OCI-M2 (cell line): ENCODE measurements around the gene KRCC1.
"Not testable (repeated sequence)": the region's sequence is repeated elsewhere in the genome, so short reads cannot be mapped to it uniquely, and the experiment has no call there.

ENCODE experiments used
- DNase-seq: peaks from one replicate; lab custom pipeline; 2025; ENCODE audit not compliant: unreplicated experiment; lab: John Stamatoyannopoulos, UW

KRCC1 gene

DNA sequence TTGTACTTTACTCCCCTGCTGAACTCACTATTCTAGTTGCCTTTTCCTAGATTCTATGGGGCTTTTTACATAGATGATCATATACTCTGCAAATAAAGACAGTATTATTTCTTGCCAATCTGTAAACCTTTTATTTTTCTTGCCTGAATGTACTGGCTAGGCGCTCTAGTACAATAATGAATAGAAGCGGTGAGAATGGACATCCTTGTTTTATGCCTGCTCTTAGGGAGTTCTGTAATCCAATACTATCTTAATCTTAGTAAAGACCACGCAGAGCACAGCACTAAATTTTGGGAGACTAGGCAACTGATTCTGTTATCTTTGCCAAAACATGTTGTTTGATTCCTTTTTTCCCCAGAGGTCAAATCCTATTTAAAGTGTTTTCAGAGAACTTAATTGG lies 7.0 kb downstream of the KRCC1 start:
- no peak for DNase-seq

DNA sequence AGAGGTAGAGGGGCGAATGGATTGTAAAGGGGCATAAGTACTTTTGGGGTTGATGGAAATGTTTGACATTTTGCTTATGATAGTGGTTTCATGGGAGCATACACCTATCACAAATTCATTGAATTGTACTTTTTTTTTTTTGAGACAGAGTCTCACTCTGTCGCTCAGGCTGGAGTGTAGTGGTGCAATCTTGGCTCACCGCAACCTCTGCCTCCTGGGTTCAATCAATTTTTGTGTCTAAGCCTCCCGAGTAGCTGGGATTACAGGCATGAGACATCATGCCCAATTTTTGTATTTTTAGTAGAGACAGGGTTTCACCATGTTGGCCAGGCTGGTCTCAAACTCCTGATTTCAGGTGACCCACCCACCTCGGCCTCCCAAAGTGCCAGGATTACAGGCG lies 10.0 kb downstream of the KRCC1 start:
- DNase-seq: not testable (repeated sequence)

DNA sequence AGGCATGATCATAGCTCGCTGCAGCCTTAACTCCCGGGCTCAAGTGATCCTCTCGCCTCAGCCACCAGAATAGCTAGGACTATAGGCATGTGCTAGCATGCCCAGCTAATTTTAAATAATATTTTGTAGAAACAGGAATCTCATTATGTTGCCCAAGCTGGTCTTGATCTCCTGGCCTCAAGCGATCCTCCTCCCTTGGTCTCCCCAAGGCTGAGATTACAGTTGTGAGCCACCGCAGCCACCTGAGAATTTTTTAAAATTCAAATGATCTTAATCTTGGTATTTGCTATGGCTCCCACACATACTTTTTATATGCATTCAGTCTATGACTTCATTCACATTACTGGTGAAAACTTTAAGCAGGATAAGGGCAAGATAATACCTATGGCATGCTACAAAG lies 13.1 kb downstream of the KRCC1 start:
- DNase-seq: no peak

DNA sequence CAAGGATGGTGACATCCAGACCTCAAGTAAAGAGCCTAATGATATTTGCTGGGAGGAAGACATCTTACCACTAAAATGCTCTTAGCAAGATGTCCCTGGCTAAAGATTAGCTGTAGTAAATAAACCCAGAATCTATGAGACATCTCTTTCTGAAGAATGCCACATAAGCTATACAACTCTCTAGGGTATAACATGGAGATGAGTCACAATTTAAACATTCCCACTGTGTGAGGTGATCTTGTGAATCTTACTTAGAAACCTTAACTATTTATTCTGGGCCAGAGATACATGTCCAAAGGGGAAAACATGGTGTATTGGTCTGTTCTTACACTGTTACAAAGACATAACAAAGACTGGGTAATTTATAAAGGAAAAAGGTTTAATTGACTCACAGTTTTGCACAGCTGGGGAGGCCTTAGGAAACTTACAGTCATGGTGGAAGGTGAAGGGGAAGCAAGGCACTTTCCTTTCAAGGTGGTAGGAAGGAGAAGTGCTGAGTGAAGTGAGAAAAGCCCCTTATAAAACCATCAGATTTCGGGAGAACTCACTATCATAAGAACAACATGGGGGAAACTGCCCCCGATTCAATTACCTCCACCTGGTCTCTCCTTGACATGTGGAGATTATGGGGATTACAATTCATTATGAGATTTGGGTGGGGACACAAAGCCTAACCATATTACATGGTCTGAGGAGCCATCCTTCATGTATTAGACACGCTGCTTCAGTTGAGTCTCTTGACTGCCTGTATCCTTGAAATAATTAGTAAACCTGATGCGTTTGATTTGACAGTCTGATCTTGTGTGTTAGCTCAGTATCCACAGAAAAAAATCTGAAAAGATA lies 17.1 kb downstream of the KRCC1 start:
- no peak for DNase-seq

DNA sequence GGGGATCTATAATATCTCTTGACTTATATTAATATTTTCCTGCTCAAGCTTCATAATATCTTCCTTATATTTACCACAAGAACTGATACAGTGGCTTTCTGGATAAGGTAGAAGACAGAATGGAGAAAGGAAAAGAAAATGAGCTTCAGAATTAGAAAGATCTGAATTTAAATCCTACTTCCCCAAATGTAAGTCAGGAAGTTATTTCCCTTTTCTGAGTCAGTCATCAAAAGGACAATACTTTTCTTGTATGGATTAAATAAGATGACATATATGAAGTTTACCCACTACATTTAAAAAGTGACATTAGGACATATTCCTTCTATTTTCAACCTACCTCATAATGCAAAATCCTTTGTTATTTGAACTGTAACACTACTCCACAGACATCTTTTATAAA lies 19.0 kb downstream of the KRCC1 start:
- DNase-seq: no peak

DNA sequence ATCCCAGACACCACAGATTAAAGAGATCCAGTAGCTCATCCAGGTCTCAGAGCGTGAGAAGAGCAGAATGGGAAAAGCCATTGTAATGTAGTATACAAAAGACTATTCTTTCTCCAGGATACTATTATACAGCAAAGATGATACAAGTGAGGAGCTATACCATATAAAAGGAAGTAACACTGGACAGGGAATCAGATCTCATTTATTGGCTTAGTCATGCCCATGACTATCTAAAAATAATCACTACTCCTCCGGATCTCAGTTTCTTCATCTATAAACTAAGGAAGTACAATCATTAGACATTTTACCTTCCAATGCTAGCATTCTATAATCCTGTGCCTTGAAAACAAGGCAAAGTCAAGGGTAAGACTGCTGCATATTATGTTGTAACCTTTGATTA lies 19.4 kb downstream of the KRCC1 start:
- no peak for DNase-seq

DNA sequence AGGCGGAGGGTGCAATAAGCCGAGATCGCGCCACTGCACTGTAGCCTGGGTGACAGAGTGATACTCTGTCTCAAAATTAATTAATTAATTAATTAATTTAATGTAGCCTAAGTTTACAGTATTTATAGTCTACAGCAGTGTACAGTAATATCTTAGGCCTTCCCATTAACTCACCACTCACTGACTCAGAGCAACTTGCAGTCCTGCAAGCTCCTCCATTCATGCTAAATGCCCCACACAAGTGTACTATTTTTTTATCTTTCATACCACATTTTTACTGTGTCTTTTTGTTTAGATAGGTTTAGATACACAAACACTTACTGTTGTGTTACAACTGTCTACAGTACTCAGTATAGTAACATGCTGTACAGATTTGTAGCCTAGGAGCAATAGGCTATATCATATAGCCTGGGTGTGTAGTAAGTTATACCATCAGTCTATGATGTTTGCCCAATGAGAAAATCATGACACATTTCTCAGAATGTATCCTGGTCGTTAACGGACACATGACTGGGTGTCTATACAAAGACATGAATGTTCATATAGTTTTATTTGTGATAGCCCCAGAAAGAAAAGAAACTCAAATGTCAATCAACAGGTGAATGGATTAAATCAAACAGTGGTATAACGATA lies 23.4 kb downstream of the KRCC1 start:
- DNase-seq: no peak

DNA sequence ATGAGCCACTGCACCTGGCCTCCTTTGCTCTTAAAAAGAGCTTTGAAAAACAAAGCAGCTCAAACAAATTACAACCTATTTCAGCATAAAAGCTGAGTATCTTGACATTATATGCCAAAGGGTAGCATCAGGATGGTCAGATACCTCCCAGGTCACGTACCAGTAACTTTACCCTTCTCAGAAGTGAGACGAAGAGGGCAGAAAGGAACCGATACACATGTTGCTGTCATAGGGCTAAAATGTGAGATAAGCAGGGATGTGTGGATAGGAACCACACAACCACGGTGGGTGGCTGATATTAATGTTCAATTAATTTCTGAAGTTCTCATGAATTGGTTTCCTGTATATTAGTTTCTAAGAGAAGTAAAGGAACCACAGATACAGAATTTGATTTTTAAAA lies 26.7 kb downstream of the KRCC1 start:
- no peak for DNase-seq

DNA sequence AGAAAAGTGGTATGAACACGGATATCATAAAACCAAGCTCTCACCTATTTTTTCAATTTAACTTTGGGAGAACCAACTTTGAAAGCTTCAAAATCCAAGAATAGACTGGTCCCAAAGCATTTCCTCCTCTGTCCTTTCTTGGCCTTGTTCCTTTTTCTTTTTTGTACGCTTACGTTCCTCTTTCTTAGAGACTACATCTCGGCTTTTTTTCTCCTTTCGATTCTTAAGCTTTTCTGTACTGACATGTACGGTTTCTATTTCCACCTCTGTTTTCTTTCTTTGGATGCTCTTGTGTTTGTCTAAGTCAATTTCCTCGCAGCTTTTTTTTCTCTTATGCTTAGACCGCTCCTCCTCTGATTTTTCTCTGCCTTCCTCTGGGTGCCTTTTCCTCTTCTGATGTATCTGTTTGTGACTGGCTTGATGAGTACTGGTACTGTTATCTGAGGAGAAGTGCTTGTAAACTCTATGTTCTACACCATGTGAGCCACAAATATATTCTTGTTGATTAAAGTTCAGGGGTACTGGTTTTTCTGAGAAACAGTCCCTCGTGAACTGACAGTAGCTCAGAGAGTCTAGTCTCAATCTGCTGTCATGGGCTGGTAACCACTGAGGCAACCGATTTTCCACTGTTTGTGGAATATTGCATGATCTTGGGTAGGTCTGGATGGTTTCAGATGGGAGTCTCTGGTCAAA lies 27.7 kb downstream of the KRCC1 start:
- no peak for DNase-seq

DNA sequence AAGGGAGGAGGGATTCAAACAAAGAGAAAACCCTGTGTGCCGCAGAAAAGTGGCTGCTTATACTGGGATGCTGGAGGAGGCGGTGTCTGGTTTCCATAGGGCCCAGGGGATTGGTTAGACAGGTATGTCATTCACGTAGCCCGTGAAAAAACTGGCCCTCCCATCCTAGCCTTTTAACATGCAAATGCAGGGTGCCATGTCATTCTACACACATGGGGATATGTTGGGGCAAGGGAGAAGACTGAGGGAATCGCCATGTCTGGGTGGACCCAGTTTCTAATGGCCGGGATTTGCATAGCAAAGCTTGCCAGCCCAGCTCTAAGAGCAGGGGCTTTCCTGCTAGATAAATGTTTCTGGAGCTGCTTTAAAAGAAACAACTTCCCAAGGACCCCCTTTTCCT lies 31.1 kb downstream of the KRCC1 start:
- DNase-seq: no peak

DNA sequence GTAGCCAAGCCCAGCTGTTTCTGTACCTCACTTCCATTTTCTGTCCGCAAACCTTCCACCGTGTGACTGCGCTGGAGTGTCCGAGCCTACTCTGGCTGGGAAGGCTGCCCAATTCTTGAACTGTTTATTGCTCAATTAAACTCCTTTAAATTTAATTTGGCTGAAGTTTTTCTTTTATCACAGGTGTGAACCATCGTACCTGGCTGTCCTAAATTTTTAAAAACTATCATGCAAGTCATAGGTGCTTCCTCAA lies 33.0 kb downstream of the KRCC1 start:
- no peak for DNase-seq

DNA sequence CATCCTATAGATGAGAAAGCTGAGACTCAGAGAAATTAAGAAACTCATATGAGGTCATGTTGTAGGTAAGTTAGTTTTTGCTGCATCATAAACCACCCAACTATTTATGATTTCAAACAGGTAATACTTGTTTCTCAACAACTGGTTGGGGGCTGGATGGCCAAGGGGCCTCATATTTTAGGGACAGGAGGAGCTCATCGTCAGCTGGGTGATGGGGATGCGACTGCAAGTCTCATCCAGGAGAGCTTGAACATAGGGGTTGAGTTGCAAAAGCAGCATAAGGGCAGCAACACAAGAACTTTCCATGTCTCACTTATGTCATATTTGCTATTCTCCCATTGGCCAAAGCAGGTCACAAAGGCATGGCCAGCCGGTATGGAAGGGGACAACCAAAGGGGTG lies 35.6 kb downstream of the KRCC1 start:
- DNase-seq: no peak

DNA sequence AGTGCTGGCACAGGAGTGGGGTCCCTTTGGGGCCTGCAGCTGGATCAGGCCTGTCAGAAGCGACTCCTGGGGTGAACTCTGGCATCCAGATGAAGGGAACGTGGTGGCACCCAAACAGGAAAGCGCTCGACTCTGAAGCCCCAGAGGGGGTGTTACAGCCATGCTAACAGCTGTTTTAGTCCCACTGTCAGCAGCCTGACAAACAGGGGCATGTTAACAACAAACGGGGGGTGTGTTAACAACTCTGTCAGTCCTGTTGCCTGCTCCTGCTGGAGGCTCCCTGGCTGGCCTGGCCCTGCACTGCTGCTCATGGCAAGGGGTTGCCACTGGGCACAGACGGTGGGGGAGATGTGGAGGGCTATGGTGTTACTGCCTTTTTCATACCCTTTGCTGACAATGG lies 36.7 kb downstream of the KRCC1 start:
- no peak for DNase-seq

DNA sequence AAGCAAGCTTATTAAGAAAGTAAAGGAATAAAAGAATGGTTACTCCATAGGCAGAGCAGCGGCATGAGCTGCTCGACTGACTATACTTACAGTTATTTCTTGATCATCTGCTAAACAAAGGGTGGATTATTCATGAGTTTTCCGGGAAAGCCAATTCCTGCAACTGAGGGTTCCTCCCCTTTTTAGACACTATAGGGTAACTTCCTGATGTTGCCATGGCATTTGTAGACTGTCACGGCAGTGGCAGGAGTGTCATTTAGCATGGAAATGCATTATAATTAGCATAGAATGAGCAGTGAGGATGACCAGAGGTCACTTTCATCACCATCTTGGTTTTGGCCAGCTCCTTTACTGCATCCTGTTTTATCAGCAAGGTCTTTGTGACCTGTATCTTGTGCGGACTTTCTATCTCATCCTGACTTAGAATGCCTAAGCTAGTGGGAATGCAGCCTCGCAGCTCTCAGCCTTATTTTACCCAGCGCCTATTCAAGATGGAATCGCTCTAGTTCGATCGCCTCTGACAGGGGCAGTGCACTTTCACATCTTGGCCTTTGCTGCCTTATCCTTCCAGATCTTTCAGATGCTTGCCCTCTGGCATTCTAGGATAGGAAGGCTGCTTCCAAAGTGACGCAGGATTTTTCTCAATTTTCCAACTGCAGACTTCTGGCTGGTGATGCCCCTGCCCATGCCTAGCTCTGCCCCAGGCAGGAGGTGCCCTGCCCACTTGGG lies 37.3 kb downstream of the KRCC1 start:
- not testable (repeated sequence) for DNase-seq

DNA sequence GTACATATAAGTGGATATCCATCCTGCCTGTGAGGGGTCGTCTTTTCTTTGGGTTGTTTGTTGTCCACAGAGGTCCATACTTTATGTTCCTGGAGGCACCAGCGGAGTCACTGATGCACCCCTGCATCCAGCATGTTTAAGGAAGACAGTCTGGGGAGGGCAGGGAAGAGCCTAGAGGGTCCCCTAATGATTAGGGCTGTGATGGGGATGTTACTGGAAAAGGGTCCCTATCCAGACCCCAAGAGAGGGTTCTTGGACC lies 37.9 kb downstream of the KRCC1 start:
- DNase-seq: not testable (repeated sequence)

DNA sequence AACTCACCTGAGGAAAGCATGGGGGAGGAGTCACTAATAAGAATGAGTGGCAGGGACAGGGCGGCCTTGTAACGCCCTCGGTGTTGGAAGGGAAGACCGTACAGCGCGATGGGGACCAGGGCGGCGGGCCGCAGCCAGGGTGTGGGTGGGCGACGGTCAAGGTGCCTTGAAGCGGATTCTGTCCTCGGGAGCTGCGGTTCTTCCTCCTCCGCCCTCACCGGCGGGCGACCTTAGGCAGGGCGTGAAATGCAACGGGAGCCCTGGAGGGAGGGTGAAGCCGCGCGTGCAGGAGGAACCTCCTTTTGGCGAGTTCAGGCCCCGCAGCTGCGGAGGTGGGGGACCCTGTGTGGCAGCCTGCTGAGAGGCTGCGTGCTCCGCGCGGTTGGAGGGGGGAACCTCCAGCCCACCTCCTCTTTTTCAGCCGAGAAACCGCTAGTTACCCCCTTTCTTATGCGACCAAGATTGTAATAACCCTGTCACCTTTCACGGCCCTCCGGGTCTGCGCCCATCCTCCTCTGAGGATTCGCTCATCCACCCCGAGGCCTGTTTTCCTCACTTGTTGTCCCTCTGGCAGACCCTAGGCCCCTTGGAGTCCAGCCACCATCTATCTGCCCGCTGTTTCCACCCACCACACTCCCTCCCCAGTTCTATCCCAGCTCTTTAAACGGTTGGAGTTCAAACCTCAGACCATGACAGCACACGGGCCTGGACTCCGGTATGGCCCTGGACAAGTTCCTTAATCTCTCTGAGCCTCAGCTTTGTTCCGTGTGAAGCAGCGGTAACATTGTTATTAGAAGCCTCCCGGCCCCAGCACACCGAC lies 38.4 kb downstream of the KRCC1 start:
- DNase-seq: no peak

DNA sequence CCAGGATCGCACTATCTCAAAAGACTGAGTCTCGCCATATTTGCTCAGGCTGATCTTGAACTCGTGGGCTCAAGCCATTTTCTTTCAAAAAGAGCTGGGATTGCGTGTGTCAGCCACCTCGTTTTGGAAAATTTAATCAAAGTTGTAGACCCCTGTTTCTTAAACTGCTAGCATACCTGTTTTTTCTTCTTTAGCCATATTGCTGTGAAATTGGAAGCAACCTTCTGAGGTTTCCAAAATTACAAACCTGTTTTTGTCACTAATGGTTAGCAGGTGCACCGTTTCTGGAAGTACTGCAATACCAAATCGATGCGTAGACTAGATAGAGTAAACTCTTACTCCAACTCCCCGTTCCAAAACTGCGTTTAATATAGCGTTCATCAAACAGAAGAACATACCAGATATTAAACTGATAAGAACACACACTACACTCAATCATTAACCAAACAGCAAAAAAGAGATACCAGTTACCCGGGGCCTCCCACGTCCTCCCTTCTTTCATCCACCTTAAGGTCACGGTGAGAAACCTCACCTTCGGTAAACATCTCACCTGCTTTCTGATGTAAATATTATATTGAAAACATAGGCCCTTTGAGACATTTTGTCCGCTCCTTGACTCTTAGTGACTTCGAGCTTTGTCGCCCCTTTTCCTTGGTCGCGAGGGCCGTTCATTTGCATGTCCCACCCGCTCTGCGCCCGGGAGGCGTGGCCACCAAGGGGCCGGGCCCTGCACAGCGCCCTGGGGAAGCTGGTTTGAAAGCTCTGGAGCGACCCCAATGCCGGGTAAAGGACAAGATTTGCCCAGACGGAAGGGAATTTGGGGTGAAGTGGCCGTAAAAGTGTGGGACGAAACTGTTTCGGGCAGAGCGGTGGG lies 39.3 kb downstream of the KRCC1 start, which contains the start of gene RNU2-63P:
RNU2-63P (minus strand) TSS at position 462 of the 874 bp plus-strand sequence.
- DNase-seq: peak; percentile 46

DNA sequence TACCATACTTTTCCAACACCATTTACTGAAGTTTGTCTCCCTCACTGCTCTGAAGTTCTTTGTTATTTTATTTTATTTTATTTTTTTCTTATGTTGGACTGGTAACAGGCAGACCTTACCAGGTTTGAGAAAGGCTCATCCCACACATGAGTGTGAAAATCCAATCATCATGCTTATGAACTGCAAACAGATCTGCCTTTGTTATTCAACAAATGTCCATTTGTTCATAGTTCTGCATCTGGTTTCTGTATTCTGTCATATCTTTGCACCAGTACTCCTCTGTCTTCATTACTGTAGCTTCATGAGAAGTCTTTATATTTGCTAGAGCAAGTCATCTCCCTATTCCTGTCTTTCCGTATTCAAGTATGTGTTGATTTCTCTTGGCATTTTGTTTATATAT lies 44.6 kb downstream of the KRCC1 start:
- no peak for DNase-seq

DNA sequence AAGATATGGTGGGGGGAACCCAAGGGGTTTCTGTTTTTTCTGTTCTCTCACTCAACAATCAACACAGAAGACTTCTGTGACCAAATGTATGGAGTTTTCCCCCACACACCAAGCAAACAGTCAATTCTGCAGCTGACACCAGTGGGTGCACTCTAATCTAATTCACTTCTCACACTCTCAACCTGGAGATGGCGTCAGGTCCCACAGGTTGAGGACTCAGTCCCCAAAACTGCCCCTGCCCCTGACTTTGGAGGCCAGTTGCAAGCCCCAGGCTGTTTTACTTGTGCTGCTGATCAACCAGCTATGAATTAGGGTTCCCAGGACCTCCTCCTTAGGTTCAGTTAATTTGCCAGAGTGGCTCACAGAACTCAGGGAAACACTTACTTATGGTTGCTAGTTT lies 45.4 kb downstream of the KRCC1 start:
- no peak for DNase-seq

DNA sequence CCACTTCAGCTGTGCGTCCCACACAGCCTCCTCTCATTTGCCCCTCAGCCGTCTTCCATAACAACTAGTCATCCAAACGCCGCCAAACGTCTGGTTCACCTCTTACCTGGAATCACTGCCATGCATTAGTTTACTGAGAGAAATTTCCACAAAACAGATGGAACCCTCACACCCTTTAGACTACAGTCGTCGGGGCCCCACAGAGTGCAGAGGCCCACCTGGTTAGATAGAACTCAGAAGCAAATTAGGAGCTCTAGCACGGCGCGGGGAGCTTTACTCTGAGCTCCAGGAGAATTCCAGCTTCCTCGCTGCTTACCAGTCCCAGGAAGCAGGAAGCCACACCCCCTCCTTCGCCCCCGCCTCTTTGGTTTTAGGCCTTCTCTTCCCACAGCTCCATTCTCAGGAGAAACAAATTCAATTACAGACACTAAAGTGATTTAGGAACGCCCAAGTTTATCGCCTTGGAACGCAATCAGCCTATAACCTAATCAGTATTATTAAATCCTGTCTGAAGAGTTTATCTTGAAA lies 48.6 kb downstream of the KRCC1 start:
- DNase-seq: no peak
